ENCODE measurements around the gene TMCO4. TPM values are rescaled to one million over a fixed set of nuclear protein-coding genes. Genes with fewer than 3 reads are reported as not detected.

TMCO4 gene
- total RNA-seq, 2 experiments from 2014 or later, result 16.3 to 16.9 TPM

- Mint-ChIP-seq H3K27me3 (no peaks in the 10 kb centered on the region), H3K4me3 (no peak overlapping the region), H3K9me3 (no peaks in the 10 kb centered on the region), H3K27ac (no peak overlapping the region), H3K4me1 (no peaks in the 10 kb centered on the region), H3K36me3 (ENCODE audit: low read depth) (peaks cover 40% of the 10 kb centered on the region)
- ChIA-PET POLR2A (no interaction called here), CTCF (no interaction called here)
- no peak for DNase-seq
These were observed 19.3 kb downstream of the TMCO4 start for GRCh38 chr1:19780267-19780877.

DNA sequence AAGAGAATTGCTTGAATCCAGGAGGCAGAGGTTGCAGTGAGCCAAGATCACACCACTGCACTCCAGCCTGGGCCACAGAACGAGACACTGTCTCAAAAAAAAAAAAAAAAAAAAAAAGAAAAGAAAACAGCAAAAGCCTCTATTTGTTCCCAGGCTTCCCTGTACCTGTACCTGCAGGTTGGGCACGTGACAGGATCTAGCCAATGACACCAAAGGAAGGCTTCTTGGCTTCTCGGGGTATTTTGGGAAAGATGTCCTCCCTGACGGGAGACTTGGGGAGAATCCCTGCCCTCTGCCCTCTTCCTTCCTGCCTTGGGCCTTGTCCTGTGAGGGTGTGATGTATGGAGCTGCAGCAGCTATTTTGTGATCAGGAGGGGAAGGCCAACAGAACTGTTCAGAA, 22.8 kb downstream of the TMCO4 start:
- no peaks in the 10 kb centered on the region for H3K4me1 Mint-ChIP-seq
- CTCF ChIA-PET, result no interaction called here

GRCh38 chr1:19776287-19776686, 23.4 kb downstream of the TMCO4 start:
- Mint-ChIP-seq H3K4me1 (no peaks in the 10 kb centered on the region), H3K4me3 (no peak overlapping the region), H3K27me3 (no peaks in the 10 kb centered on the region), H3K9me3 (no peaks in the 10 kb centered on the region), H3K27ac (no peak overlapping the region), H3K36me3 (ENCODE audit: low read depth) (peaks cover 25% of the 10 kb centered on the region)
- ChIA-PET POLR2A (no interaction called here), CTCF (no interaction called here)
- no peak for DNase-seq

More for the DNA sequence above, 22.8 kb downstream of the TMCO4 start:
- Mint-ChIP-seq H3K36me3 (ENCODE audit: low read depth) (peaks cover 27% of the 10 kb centered on the region), H3K27ac (no peak overlapping the region), H3K9me3 (no peaks in the 10 kb centered on the region), H3K4me3 (no peak overlapping the region), H3K27me3 (no peaks in the 10 kb centered on the region)
- POLR2A ChIA-PET, result no interaction called here
- DNase-seq, result no peak

DNA sequence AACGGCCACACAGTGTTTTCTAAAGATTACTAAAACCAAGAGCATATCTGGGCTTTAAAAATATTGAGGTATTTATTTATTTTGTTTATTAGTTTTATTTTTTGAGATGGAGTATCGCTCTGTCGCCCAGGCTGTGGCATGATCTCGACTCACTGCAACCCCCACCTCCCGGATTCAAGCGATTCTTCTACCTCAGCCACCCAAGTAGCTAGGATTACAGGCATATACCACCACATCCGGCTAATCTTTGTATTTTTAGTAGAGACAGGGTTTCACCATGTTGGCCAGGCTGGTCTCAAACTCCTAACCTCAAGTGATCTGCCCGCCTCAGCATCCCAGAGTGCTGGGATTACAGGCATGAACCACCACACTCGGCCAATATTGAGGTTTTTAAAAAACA, 23.9 kb downstream of the TMCO4 start:
- ChIA-PET POLR2A (no interaction called here), CTCF (no interaction called here)
- DNase-seq, result no peak
- Mint-ChIP-seq H3K36me3 (ENCODE audit: low read depth) (peaks cover 25% of the 10 kb centered on the region), H3K4me1 (no peaks in the 10 kb centered on the region), H3K27me3 (no peaks in the 10 kb centered on the region), H3K27ac (no peak overlapping the region), H3K9me3 (no peaks in the 10 kb centered on the region), H3K4me3 (no peak overlapping the region)

- H3K27me3 Mint-ChIP-seq, result no peaks in the 10 kb centered on the region
- CTCF ChIA-PET, result no interaction called here
These were observed 24.4 kb downstream of the TMCO4 start for GRCh38 chr1:19775317-19775716.

GRCh38 chr1:19774180-19774785, 25.4 kb downstream of the TMCO4 start:
- no peaks in the 10 kb centered on the region for H3K27me3 Mint-ChIP-seq
- H3K4me3 Mint-ChIP-seq, result no peak overlapping the region
- CTCF ChIA-PET, result interaction anchor here (1.6 kb wide), 1 partner anchor 12 kb away, joined by 5 read pairs; no protein-coding TSS in a partner anchor
- peaks cover 17% of the 10 kb centered on the region for H3K36me3 Mint-ChIP-seq (ENCODE audit: low read depth)
- POLR2A ChIA-PET, result no interaction called here
- H3K27ac Mint-ChIP-seq, result no peak overlapping the region
- H3K9me3 Mint-ChIP-seq, result no peaks in the 10 kb centered on the region
- no peak for DNase-seq
- H3K4me1 Mint-ChIP-seq, result no peaks in the 10 kb centered on the region

More at GRCh38 chr1:19775317-19775716, 24.4 kb downstream of the TMCO4 start:
- peaks cover 25% of the 10 kb centered on the region for H3K36me3 Mint-ChIP-seq (ENCODE audit: low read depth)
- H3K4me3 Mint-ChIP-seq, result no peak overlapping the region
- no peaks in the 10 kb centered on the region for H3K4me1 Mint-ChIP-seq
- POLR2A ChIA-PET, result no interaction called here
- no peak overlapping the region for H3K27ac Mint-ChIP-seq
- no peak for DNase-seq
- H3K9me3 Mint-ChIP-seq, result no peaks in the 10 kb centered on the region

DNA sequence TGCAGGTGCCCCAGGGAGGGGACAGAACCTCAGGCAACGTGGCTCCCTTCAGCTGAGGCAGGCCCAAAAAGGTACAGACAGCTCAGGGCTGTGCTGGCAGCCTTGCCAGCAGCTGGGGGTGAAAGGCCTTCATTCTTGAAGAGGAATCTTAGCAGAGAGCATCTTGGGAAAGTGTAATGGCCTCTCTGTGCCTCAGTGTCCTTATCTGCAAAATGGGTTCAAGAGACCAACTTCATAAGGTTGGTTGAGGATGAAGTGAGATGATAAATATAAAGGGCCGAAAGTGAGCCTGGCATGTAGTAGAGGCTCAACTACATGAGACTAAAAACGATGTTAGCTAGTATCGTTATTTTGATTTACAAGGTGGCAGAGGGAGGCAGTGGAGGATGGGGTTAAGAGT, 26.2 kb downstream of the TMCO4 start:
- Mint-ChIP-seq H3K4me3 (no peak overlapping the region), H3K27ac (no peak overlapping the region), H3K36me3 (ENCODE audit: low read depth) (peaks cover 9% of the 10 kb centered on the region), H3K9me3 (no peaks in the 10 kb centered on the region), H3K4me1 (no peaks in the 10 kb centered on the region), H3K27me3 (no peaks in the 10 kb centered on the region)
- DNase-seq, result no peak
- CTCF ChIA-PET, result interaction anchor here (1.6 kb wide), 1 partner anchor 11 kb away, joined by 5 read pairs; no protein-coding TSS in a partner anchor
- POLR2A ChIA-PET, result no interaction called here

- Mint-ChIP-seq H3K4me1 (no peaks in the 10 kb centered on the region), H3K27me3 (no peaks in the 10 kb centered on the region), H3K27ac (no peak overlapping the region), H3K4me3 (no peak overlapping the region), H3K9me3 (no peaks in the 10 kb centered on the region), H3K36me3 (ENCODE audit: low read depth) (peaks cover 6% of the 10 kb centered on the region)
- no peak for DNase-seq
- CTCF ChIA-PET, result interaction anchor here (2.2 kb wide), 1 partner anchor 11 kb away, joined by 8 read pairs; no protein-coding TSS in a partner anchor
- POLR2A ChIA-PET, result no interaction called here
These were observed 27.7 kb downstream of the TMCO4 start for GRCh38 chr1:19772053-19772452.

- DNase-seq, result no peak
- peaks cover 2% of the 10 kb centered on the region for H3K4me1 Mint-ChIP-seq
- peaks cover 3% of the 10 kb centered on the region for H3K36me3 Mint-ChIP-seq (ENCODE audit: low read depth)
- no peaks in the 10 kb centered on the region for H3K27me3 Mint-ChIP-seq
- H3K9me3 Mint-ChIP-seq, result no peaks in the 10 kb centered on the region
- no peak overlapping the region for H3K27ac Mint-ChIP-seq
- H3K4me3 Mint-ChIP-seq, result no peak overlapping the region
- POLR2A ChIA-PET, result no interaction called here
- CTCF ChIA-PET, result interaction anchor here (2.2 kb wide), 1 partner anchor 10 kb away, joined by 8 read pairs; no protein-coding TSS in a partner anchor
These were observed 28.4 kb downstream of the TMCO4 start for GRCh38 chr1:19771350-19771749.

DNA sequence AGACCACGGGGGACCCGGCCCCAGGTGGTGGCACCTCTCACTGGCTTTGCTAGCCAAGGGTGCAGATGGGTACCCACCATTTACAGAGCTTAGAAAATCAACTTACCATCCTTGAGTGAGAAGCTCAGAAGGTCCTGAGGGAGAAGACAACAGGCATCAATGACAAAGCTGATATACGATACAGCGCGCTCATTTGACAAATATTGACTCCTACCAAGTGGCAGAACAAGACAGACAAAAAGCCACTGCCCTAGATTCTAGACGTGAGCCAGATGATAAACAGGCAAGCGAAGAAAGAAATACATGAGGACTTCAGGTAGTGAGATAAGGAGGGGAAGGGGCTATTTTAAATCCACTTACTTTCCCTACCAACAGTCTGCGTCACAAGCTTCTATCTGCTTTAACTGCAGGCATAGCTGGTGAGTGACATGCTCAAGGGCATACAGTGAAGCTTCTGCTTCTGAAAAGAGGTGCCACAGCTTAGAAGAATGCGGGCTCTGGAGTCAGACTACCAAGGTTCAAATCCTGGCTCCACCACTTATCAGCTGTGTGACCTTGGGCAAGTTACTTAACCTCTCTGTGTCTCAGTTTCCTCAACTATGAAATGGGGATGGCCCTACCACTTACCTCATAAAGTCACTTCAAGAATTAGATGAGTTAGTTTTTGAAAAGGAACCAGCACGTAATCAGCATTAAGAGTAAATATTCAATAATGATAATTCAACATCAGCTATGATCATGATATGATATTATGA, 29.1 kb downstream of the TMCO4 start:
- Mint-ChIP-seq H3K36me3 (ENCODE audit: low read depth) (peaks cover 8% of the 10 kb centered on the region), H3K27ac (no peak overlapping the region), H3K9me3 (no peaks in the 10 kb centered on the region), H3K4me3 (no peak overlapping the region), H3K4me1 (peaks cover 9% of the 10 kb centered on the region), H3K27me3 (no peaks in the 10 kb centered on the region)
- CTCF ChIA-PET, result interaction anchor here (2.2 kb wide), 1 partner anchor 9 kb away, joined by 8 read pairs; no protein-coding TSS in a partner anchor
- no peak for DNase-seq
- POLR2A ChIA-PET, result no interaction called here

- H3K4me3 Mint-ChIP-seq, result no peak overlapping the region
- H3K27me3 Mint-ChIP-seq, result no peaks in the 10 kb centered on the region
- ChIA-PET POLR2A (no interaction called here), CTCF (no interaction called here)
- no peak overlapping the region for H3K27ac Mint-ChIP-seq
- no peaks in the 10 kb centered on the region for H3K9me3 Mint-ChIP-seq
- peaks cover 18% of the 10 kb centered on the region for H3K4me1 Mint-ChIP-seq
- DNase-seq, result no peak
- H3K36me3 Mint-ChIP-seq (ENCODE audit: low read depth), result peaks cover 12% of the 10 kb centered on the region
These were observed 30.3 kb downstream of the TMCO4 start for GRCh38 chr1:19769211-19769932.

- Mint-ChIP-seq H3K36me3 (ENCODE audit: low read depth) (peaks cover 12% of the 10 kb centered on the region), H3K4me3 (no peak overlapping the region), H3K9me3 (no peaks in the 10 kb centered on the region), H3K27me3 (no peaks in the 10 kb centered on the region), H3K27ac (no peak overlapping the region), H3K4me1 (peaks cover 18% of the 10 kb centered on the region)
- ChIA-PET CTCF (no interaction called here), POLR2A (no interaction called here)
- no peak for DNase-seq
These were observed 31.1 kb downstream of the TMCO4 start for GRCh38 chr1:19768353-19769210.

Measured in activated CD4-positive, alpha-beta memory T cell treated with anti-CD3 and anti-CD28 coated beads, Interleukin-2, amount 10 ng/mL, durations not matched to agents 7 days and 5 days (primary cell).